HG02798 (cell line): ENCODE measurements around the gene NUAK1.

Experiments
- ATAC-seq: cut with Tn5 transposase; IDR thresholded peaks from one replicate; pipeline ENCODE4 v1.9.1; 2021; ENCODE audit warnings: mild to moderate bottlenecking; ENCODE audit not compliant: unreplicated experiment, poor library complexity

The NUAK1 gene

GRCh38 chr12:106132175-106133135 is 6.3 kb downstream of the NUAK1 start:
- no peak for ATAC-seq

- no peak for ATAC-seq
Measured at GRCh38 chr12:106131676-106132075, 7.1 kb downstream of the NUAK1 start.

- no peak for ATAC-seq
Measured at GRCh38 chr12:106130474-106131113, 8.2 kb downstream of the NUAK1 start.

GRCh38 chr12:106128585-106129328 is 10.0 kb downstream of the NUAK1 start:
- no peak for ATAC-seq

- no peak for ATAC-seq
Measured at GRCh38 chr12:106127338-106128126, 11.2 kb downstream of the NUAK1 start.

- no peak for ATAC-seq
Measured at GRCh38 chr12:106126441-106127337, 12.1 kb downstream of the NUAK1 start.

- no peak for ATAC-seq
Measured at GRCh38 chr12:106125351-106126095, 13.2 kb downstream of the NUAK1 start.

- ATAC-seq: no peak
Measured at GRCh38 chr12:106123551-106124081, 15.1 kb downstream of the NUAK1 start.

- ATAC-seq: no peak
Measured at GRCh38 chr12:106123110-106123509, 15.6 kb downstream of the NUAK1 start.

GRCh38 chr12:106122004-106122403 is 16.8 kb downstream of the NUAK1 start:
- ATAC-seq: no peak

GRCh38 chr12:106120519-106121105 is 18.1 kb downstream of the NUAK1 start:
- ATAC-seq: no peak

GRCh38 chr12:106119301-106119700 is 19.5 kb downstream of the NUAK1 start:
- no peak for ATAC-seq

GRCh38 chr12:106118381-106119130 is 20.2 kb downstream of the NUAK1 start:
- no peak for ATAC-seq

- ATAC-seq: no peak
Measured at GRCh38 chr12:106115440-106115839, 23.3 kb downstream of the NUAK1 start.

GRCh38 chr12:106114447-106115068 is 24.2 kb downstream of the NUAK1 start:
- no peak for ATAC-seq

- no peak for ATAC-seq
Measured at GRCh38 chr12:106113824-106114446, 24.8 kb downstream of the NUAK1 start.
